Measurements from ENCODE around the gene CLK2.

Gene CLK2

DNA sequence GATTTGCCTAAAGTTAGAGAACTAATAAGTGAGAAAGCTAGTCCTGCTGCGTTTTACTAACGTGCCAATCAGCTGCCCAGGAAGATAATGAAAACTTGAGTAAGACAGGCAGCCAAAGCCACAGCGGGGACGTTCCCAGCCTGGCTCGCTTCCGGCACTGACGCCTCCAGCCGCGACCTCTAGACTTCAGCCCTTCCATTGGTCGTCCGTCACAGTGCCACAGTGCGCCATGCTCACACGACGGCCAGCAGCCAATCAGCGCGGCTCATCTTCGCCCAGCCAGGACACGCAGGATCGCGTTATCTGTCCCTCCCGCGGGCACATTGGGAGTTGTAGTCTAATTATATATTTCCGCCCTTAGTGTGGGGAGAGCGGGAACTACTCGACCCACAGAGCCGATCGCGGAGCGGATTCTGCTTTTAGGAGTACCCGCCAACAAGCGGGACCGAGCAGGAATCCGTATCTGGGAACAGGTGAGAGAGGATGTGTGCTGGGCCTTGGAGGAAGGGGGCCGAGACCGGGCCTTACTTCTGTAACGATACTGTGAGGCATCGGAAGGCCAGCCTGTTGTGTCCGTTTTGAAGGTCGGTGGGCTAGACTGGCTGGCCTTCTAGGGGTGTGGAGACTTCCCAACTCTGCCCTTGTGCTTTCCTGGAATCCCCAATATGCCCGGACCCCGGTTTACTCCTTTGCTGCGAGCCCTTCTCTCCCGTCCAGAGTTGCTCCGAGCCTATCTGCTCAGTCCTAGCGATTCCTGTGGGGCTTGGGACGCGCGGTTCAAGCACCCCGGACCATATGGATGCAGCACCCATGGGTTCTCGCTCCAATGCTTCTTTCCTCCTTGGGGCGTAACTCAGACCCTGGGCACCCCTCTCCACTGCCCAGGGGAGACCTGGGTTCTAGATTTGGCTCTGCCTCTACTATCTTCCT, 35.5 kb upstream of the CLK2 start, which contains the start of gene FDPS:
FDPS (plus strand) TSS at position 374 of the 930 bp plus-strand sequence. CDS start 924 bp downstream, outside the sequence.
- Histone ChIP-seq H3K4me3 (ENCODE audit: low read length) (peak within 1 kb of the TSS; percentile 94), H3K9ac (ENCODE audit: low read length) (peak within 1 kb of the TSS; percentile 86), H3K27me3 (ENCODE audit: control insufficient read depth, insufficient read depth, low read length) (no peaks in the 10 kb centered on the region), H3K9me3 (ENCODE audit: control insufficient read depth, low read depth, low read length) (no peaks in the 10 kb centered on the region), H3K4me1 (ENCODE audit: control insufficient read depth, low read depth, low read length) (no peaks in the 10 kb centered on the region), H3K36me3 (ENCODE audit: control insufficient read depth, low read depth, low read length) (peaks cover 17% of the 10 kb centered on the region), H3K27ac (ENCODE audit: low read length) (peak within 1 kb of the TSS; percentile 80)

DNA sequence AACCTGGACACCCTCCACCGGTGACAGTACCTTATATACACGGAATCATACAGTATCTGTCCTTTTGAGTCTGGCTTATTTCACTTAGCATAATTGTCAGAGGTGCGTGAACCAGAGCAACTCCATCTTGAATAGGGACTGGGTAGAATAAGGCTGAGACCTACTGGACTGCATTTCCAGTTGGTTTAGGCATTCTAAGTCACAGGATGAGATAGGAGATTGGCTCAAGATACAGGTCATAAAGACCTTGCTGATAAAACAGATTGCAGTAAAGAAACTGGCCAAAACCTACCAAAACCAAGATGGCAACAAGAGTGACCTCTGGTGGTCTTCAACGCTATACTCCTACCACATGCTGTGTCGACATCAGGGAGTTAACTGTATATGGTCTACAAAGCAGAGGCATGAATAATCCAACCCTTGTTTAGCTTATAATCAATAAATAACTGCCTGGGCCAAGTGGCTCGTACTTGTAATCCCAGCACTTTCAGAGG, 34.0 kb upstream of the CLK2 start:
- H3K27ac ChIP-seq (ENCODE audit: low read length): no peak overlapping the region
- no peak overlapping the region for H3K4me3 ChIP-seq (ENCODE audit: low read length)

DNA sequence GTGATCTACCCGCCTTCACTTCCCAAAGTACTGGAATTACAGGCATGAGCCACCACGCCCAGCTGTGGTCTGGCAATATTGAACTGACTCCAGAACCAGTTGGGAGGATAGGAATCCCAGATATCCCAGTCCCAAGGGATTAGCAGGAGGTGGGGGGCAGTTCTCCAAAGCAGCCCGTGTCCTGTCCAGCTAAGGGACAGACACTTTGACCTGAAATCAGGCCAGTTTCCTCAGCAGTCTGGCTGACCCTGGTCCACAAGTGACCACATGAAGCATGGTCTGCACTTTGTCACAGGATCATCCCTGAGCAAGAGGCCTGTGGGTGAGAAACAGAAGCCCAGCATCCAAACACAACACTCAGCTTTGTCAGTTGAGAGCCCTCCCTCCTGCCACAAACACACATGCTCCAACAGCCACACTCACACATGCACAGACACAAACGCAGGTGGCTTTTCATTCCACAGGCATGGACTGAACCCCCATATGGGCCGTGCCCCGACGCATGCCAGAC, 32.6 kb upstream of the CLK2 start:
- Histone ChIP-seq H3K27me3 (ENCODE audit: control insufficient read depth, insufficient read depth, low read length) (no peaks in the 10 kb centered on the region), H3K27ac (ENCODE audit: low read length) (no peak overlapping the region), H3K36me3 (ENCODE audit: control insufficient read depth, low read depth, low read length) (no peaks in the 10 kb centered on the region), H3K4me3 (ENCODE audit: low read length) (no peak overlapping the region), H3K4me1 (ENCODE audit: control insufficient read depth, low read depth, low read length) (no peaks in the 10 kb centered on the region), H3K9me3 (ENCODE audit: control insufficient read depth, low read depth, low read length) (no peaks in the 10 kb centered on the region), H3K9ac (ENCODE audit: low read length) (no peak overlapping the region)

More for the DNA sequence above, 34.0 kb upstream of the CLK2 start:
- Histone ChIP-seq H3K9me3 (ENCODE audit: control insufficient read depth, low read depth, low read length) (no peaks in the 10 kb centered on the region), H3K4me1 (ENCODE audit: control insufficient read depth, low read depth, low read length) (no peaks in the 10 kb centered on the region), H3K27me3 (ENCODE audit: control insufficient read depth, insufficient read depth, low read length) (no peaks in the 10 kb centered on the region), H3K36me3 (ENCODE audit: control insufficient read depth, low read depth, low read length) (peaks cover 7% of the 10 kb centered on the region), H3K9ac (ENCODE audit: low read length) (no peak overlapping the region)

DNA sequence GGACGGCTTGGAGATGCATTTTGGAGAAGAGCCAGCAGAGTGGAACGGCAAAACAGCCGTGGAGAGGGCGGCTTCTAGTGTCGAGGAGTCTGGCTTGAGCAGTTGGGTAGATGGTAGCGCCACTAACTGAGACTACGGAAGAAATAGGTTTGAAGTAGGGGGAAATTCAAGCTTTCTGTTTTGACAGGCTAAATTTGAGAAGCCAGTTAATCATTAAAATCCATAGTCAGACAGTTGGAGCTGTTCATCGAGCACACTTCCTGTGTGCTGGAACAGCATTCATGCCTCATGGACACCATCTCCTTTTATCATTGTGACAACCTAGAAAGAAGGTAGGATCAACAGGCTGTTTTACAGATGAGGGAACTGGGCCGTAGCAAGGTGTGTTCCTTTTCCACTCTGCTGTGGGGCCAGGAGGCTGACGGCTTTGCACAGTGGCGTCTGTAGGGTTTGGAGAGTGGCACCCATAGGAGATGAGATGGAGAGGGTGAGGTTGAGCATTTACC, 31.3 kb upstream of the CLK2 start:
- Histone ChIP-seq H3K27me3 (ENCODE audit: control insufficient read depth, insufficient read depth, low read length) (no peaks in the 10 kb centered on the region), H3K27ac (ENCODE audit: low read length) (no peak overlapping the region), H3K4me1 (ENCODE audit: control insufficient read depth, low read depth, low read length) (no peaks in the 10 kb centered on the region), H3K9me3 (ENCODE audit: control insufficient read depth, low read depth, low read length) (no peaks in the 10 kb centered on the region), H3K4me3 (ENCODE audit: low read length) (no peak overlapping the region), H3K36me3 (ENCODE audit: control insufficient read depth, low read depth, low read length) (no peaks in the 10 kb centered on the region), H3K9ac (ENCODE audit: low read length) (no peak overlapping the region)

DNA sequence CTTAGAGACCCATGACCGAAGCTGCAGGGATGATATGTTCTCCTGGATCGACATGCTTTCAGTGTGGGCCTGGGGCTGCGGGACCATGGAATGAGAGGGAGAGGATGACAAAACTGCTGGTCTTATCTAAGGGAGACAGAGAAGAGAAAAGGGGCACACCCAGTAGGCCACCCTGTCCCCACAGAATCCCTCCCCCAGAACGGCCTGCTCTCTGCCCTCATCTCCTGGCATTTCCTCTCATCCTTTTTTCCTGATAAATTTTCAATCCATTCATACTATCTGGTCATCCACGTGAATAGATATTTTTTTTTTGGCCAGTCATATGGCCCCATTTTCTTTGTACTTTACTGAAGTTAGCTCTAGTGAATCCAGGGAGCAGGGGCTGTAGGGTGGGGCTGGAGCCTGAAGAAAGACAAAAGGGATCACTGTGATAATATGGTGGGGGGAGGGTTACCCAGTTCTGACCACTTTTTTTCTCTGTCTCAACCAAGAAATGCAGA, 28.1 kb upstream of the CLK2 start, which contains the start of gene PKLR:
PKLR (minus strand) TSS at position 97 of the 500 bp plus-strand sequence; CDS start at position 54, 43 bp downstream.
- H3K4me1 ChIP-seq (ENCODE audit: control insufficient read depth, low read depth, low read length): peaks cover 3% of the 10 kb centered on the region
- no peaks in the 10 kb centered on the region for H3K9me3 ChIP-seq (ENCODE audit: control insufficient read depth, low read depth, low read length)
- H3K27me3 ChIP-seq (ENCODE audit: control insufficient read depth, insufficient read depth, low read length): no peaks in the 10 kb centered on the region
- H3K9ac ChIP-seq (ENCODE audit: low read length): no peak within 1 kb of the TSS
- H3K4me3 ChIP-seq (ENCODE audit: low read length): no peak within 1 kb of the TSS
- H3K36me3 ChIP-seq (ENCODE audit: control insufficient read depth, low read depth, low read length): no peaks in the 10 kb centered on the region
- no peak within 1 kb of the TSS for H3K27ac ChIP-seq (ENCODE audit: low read length)

DNA sequence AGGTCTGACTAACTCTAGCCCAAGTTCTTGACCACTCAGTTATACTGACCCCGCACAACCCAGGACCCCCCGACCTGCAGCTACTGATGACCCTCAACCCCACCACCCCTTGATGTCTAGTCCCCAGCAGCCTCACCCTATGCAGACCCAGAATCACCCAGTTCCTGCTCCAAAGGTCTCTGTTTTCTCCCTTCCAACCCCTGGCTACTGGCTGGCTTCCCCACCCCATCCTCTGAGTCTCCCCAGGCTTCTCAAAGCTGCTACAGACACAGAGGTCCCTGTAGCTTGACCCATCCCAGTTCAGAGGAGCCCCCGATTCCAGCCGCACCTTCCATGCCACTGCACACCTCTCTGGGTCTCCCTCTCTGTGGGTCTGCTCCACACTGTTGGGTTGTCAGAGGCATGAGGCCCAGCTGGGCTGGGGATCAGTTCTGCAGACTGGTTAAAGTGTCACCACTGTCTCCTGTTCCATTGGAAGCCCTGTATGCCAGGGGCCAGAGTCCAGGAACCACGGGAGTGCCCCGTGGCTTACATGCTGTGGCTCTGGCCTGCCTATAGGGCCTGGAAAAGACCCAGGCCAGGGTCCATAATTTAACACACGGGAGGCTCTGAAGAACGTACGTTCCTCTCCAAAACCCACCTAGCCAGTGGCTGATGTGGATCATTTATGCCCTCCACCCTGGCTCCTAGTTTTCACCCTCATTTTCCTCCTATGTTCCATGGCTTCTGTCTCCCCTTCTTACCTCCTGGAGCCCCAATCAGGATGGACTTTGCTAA, 27.4 kb upstream of the CLK2 start:
- no peak overlapping the region for H3K27ac ChIP-seq (ENCODE audit: low read length)
- no peak overlapping the region for H3K9ac ChIP-seq (ENCODE audit: low read length)
- peaks cover 3% of the 10 kb centered on the region for H3K4me1 ChIP-seq (ENCODE audit: control insufficient read depth, low read depth, low read length)
- H3K27me3 ChIP-seq (ENCODE audit: control insufficient read depth, insufficient read depth, low read length): peaks cover 3% of the 10 kb centered on the region
- H3K9me3 ChIP-seq (ENCODE audit: control insufficient read depth, low read depth, low read length): no peaks in the 10 kb centered on the region
- H3K36me3 ChIP-seq (ENCODE audit: control insufficient read depth, low read depth, low read length): no peaks in the 10 kb centered on the region
- H3K4me3 ChIP-seq (ENCODE audit: low read length): no peak overlapping the region

DNA sequence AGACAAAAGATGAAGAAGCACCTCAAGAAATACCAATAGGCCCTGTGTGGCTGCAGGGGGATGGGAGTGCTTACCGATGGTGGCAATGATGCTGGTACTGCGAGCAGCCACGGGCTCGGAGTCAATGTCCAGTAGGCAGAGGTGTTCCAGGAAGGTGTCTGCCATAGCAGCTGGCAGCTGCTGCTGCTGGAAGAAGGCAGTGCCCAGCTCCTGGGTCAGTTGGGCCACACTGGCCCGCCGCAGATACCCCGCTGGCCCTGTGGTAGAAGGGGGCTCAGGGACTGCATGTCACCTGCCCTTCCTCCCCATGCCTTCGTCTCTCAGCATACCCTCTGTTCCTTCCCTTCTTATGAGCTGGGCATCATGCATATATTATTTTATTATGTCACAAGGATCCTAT, 26.7 kb upstream of the CLK2 start:
- Histone ChIP-seq H3K27ac (ENCODE audit: low read length) (no peak overlapping the region), H3K36me3 (ENCODE audit: control insufficient read depth, low read depth, low read length) (no peaks in the 10 kb centered on the region), H3K9me3 (ENCODE audit: control insufficient read depth, low read depth, low read length) (no peaks in the 10 kb centered on the region), H3K27me3 (ENCODE audit: control insufficient read depth, insufficient read depth, low read length) (peaks cover 10% of the 10 kb centered on the region), H3K4me3 (ENCODE audit: low read length) (no peak overlapping the region), H3K4me1 (ENCODE audit: control insufficient read depth, low read depth, low read length) (peaks cover 3% of the 10 kb centered on the region), H3K9ac (ENCODE audit: low read length) (no peak overlapping the region)

DNA sequence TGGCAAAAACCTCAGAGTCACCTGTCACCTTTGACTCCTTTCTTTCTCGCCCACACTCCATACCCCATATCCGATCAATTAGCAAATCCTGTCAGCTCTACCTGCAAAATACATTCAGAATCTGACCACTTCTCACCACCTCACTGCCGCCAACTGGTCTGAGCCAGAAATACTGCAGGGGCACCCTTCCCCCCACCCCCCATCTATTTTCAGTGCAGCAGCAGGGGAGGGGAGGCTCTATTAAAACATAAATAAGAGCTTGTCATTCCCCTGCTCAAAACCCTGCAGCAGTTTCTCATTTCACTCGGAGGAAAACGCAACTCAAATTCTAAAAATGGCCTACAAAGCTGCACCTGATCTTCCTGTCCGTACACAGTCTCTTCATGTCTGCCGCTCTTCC, 24.1 kb upstream of the CLK2 start:
- Histone ChIP-seq H3K4me1 (ENCODE audit: control insufficient read depth, low read depth, low read length) (peaks cover 8% of the 10 kb centered on the region), H3K27ac (ENCODE audit: low read length) (no peak overlapping the region), H3K9ac (ENCODE audit: low read length) (no peak overlapping the region), H3K36me3 (ENCODE audit: control insufficient read depth, low read depth, low read length) (no peaks in the 10 kb centered on the region), H3K27me3 (ENCODE audit: control insufficient read depth, insufficient read depth, low read length) (peaks cover 34% of the 10 kb centered on the region), H3K9me3 (ENCODE audit: control insufficient read depth, low read depth, low read length) (no peaks in the 10 kb centered on the region), H3K4me3 (ENCODE audit: low read length) (no peak overlapping the region)

DNA sequence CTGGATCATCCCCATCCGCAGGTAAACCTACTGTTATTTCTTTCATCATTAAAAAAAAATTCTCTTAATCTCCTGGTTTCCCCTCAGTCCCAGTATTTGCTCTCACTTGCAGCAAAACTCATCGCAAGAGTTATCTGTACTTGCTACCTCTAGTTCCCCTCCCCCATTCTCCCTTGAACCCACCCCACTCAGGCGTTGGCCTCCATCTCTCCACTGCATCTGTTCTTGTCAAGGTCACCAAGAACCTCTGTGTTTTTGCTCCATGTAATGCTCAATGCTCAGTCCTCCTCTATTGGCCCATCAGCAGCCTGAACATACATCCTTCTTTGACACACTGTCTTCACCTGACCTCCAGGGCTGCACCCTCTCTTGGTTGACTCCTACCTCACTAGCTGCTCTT, 23.4 kb upstream of the CLK2 start:
- H3K36me3 ChIP-seq (ENCODE audit: control insufficient read depth, low read depth, low read length): no peaks in the 10 kb centered on the region
- no peaks in the 10 kb centered on the region for H3K9me3 ChIP-seq (ENCODE audit: control insufficient read depth, low read depth, low read length)

DNA sequence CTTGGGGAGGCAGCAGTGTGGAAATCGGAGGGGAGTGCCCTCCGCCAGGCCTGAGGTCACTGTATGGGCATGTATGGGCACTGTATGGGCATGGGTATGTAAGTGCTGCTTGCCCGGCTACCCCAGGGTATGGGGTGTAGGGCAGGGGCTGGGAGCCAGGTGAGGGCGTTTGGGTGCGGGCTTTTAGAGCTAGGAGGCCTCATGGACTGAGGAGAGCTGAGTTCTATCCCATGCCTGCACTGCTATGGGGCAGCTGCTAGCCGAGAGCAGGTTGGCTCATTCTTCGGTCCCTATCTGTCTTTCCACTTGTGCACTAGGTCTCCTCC, 22.6 kb upstream of the CLK2 start:
- Histone ChIP-seq H3K4me3 (ENCODE audit: low read length) (peak overlapping the region; percentile 90), H3K36me3 (ENCODE audit: control insufficient read depth, low read depth, low read length) (no peaks in the 10 kb centered on the region), H3K9ac (ENCODE audit: low read length) (peak overlapping the region; percentile 58), H3K27ac (ENCODE audit: low read length) (no peak overlapping the region), H3K27me3 (ENCODE audit: control insufficient read depth, insufficient read depth, low read length) (peaks cover 34% of the 10 kb centered on the region), H3K4me1 (ENCODE audit: control insufficient read depth, low read depth, low read length) (peaks cover 8% of the 10 kb centered on the region), H3K9me3 (ENCODE audit: control insufficient read depth, low read depth, low read length) (no peaks in the 10 kb centered on the region)

More for the DNA sequence above, 23.4 kb upstream of the CLK2 start:
- Histone ChIP-seq H3K27ac (ENCODE audit: low read length) (no peak overlapping the region), H3K4me3 (ENCODE audit: low read length) (no peak overlapping the region), H3K27me3 (ENCODE audit: control insufficient read depth, insufficient read depth, low read length) (peaks cover 34% of the 10 kb centered on the region), H3K9ac (ENCODE audit: low read length) (no peak overlapping the region), H3K4me1 (ENCODE audit: control insufficient read depth, low read depth, low read length) (peaks cover 8% of the 10 kb centered on the region)
